K562 (cell line): ENCODE results near the gene ZCCHC24. TPM values are rescaled to one million over a fixed set of nuclear protein-coding genes. Genes with fewer than 3 reads are reported as not detected.

Experiments used
- BHLHE40 ChIP-seq: IDR thresholded peaks from 2 replicates; pipeline ENCODE4 v1.6.1; 2011; ENCODE audit warnings: low read length, improper control_type of control experiment
- BMI1 ChIP-seq: fragments of 150-350 bp; IDR thresholded peaks from 2 replicates; pipeline ENCODE4 v1.6.1; 2014; ENCODE audit warnings: low read length
- BRF1 ChIP-seq: IDR thresholded peaks from 3 replicates; pipeline ENCODE4 v1.6.1; 2011; ENCODE audit warnings: borderline replicate concordance, mild to moderate bottlenecking; ENCODE audit not compliant: insufficient read length; ENCODE audit errors: extremely low read depth
- C11orf30 ChIP-seq: fragments of 450-650 bp; IDR thresholded peaks from 2 replicates; pipeline ENCODE4 v1.6.1; 2016; ENCODE audit warnings: low read depth, mild to moderate bottlenecking
- CBFA2T2 ChIP-seq: fragments of 450-650 bp; conservative IDR thresholded peaks from 2 replicates; pipeline ENCODE4 v1.6.1; 2017; ENCODE audit warnings: mild to moderate bottlenecking
- CHD1 ChIP-seq: fragments of 200-600 bp; sonication (generic); IDR thresholded peaks from one replicate; pipeline ENCODE4 v1.6.1; 2012; ENCODE audit warnings: mild to moderate bottlenecking, moderate library complexity, low read length, inconsistent platforms
- DMBX1 ChIP-seq: fragments of 250-450 bp; sonication (Bioruptor Pico); IDR thresholded peaks from 2 replicates; pipeline ENCODE4 v1.8.0; 2022; ENCODE audit warnings: inconsistent platforms, mild to moderate bottlenecking, moderate library complexity, borderline replicate concordance
- HNRNPK ChIP-seq: fragments of 200-400 bp; formaldehyde crosslinking; IDR thresholded peaks from one replicate; pipeline ENCODE4 v1.6.1; 2018; ENCODE audit warnings: mild to moderate bottlenecking, low read depth, low read length; ENCODE audit not compliant: poor library complexity, severe bottlenecking
- ILF3 ChIP-seq: fragments of 450-650 bp; IDR thresholded peaks from 2 replicates; pipeline ENCODE4 v1.6.1; 2018; ENCODE audit warnings: antibody characterized with exemption, mild to moderate bottlenecking, moderate library complexity, borderline replicate concordance
- KAT2B ChIP-seq: IDR thresholded peaks from one replicate; pipeline ENCODE4 v1.6.1; 2012; ENCODE audit warnings: low read depth, mild to moderate bottlenecking, control low read depth, inconsistent platforms, low read length, moderate library complexity
- KLF13 ChIP-seq: fragments of 450-650 bp; IDR thresholded peaks from 2 replicates; pipeline ENCODE4 v1.6.1; 2016; ENCODE audit warnings: missing genetic modification characterization, low read depth, mild to moderate bottlenecking, missing compliant biosample characterization, moderate library complexity, borderline replicate concordance
- KLF16 ChIP-seq: IDR thresholded peaks from 2 replicates; pipeline ENCODE4 v1.6.1; 2016; ENCODE audit warnings: antibody characterized with exemption
- KLF6 ChIP-seq: fragments of 250-450 bp; sonication (Bioruptor Pico); IDR thresholded peaks from 2 replicates; pipeline ENCODE4 v1.4.0; 2020; ENCODE audit warnings: mild to moderate bottlenecking, moderate library complexity, borderline replicate concordance
- MTF1 ChIP-seq: fragments of 250-450 bp; sonication (Bioruptor Pico); IDR thresholded peaks from 2 replicates; pipeline ENCODE4 v1.9.0; 2021; ENCODE audit warnings: moderate library complexity, mild to moderate bottlenecking, inconsistent platforms, borderline replicate concordance
- NBN ChIP-seq: fragments of 450-650 bp; IDR thresholded peaks from 2 replicates; pipeline ENCODE4 v1.6.1; 2016; ENCODE audit warnings: low read depth, mild to moderate bottlenecking
- NELFE ChIP-seq: IDR thresholded peaks from 2 replicates; pipeline ENCODE4 v1.6.1; 2011; ENCODE audit warnings: mild to moderate bottlenecking; ENCODE audit not compliant: insufficient read depth, insufficient read length
- NUFIP1 ChIP-seq: fragments of 450-650 bp; IDR thresholded peaks from 2 replicates; pipeline ENCODE4 v1.6.1; 2018; ENCODE audit not compliant: partially characterized antibody
- SMAD2 ChIP-seq: fragments of 150-350 bp; IDR thresholded peaks from 2 replicates; pipeline ENCODE4 v1.6.1; 2014; ENCODE audit warnings: low read depth, mild to moderate bottlenecking, low read length
- SNIP1 ChIP-seq: fragments of 450-650 bp; IDR thresholded peaks from 2 replicates; pipeline ENCODE4 v1.7.1; 2017; ENCODE audit warnings: low read depth, mild to moderate bottlenecking
- TBP ChIP-seq: optimal IDR thresholded peaks from 2 replicates; pipeline ENCODE3; 2011; ENCODE audit warnings: low read depth, low read length, improper control_type of control experiment
- TRIM24 ChIP-seq, 2 experiments: fragments of 450-650 bp; IDR thresholded peaks; 2 replicates each; pipeline ENCODE4 v1.6.1; 2016
- U2AF1 ChIP-seq: fragments of 200-400 bp; formaldehyde crosslinking; optimal IDR thresholded peaks from 2 replicates; pipeline ENCODE3; 2017; ENCODE audit warnings: mild to moderate bottlenecking, low read depth, low read length, moderate library complexity
- XRCC5 ChIP-seq: fragments of 200-400 bp; formaldehyde crosslinking; IDR thresholded peaks from 2 replicates; pipeline ENCODE4 v1.6.1; 2017; ENCODE audit warnings: low read depth, mild to moderate bottlenecking, low read length
- ZBTB1 ChIP-seq: sonication (generic); formaldehyde crosslinking; IDR thresholded peaks from 2 replicates; pipeline ENCODE4 v1.8.1; 2023; ENCODE audit warnings: missing genetic modification reagents, low read depth, mild to moderate bottlenecking, borderline replicate concordance
- ZBTB7A ChIP-seq: IDR thresholded peaks from 2 replicates; pipeline ENCODE4 v1.6.1; 2011; ENCODE audit warnings: low read depth, mild to moderate bottlenecking, low read length, moderate library complexity, borderline replicate concordance; ENCODE audit not compliant: control insufficient read depth
- ZNF146 ChIP-seq: IDR thresholded peaks from one replicate; pipeline ENCODE4 v1.6.1; 2018; ENCODE audit warnings: missing compliant biosample characterization; ENCODE audit not compliant: unreplicated experiment
- ZNF695 ChIP-seq: fragments of 450-650 bp; formaldehyde crosslinking; IDR thresholded peaks from 2 replicates; pipeline ENCODE4 v1.4.0; 2020; ENCODE audit warnings: mild to moderate bottlenecking, moderate library complexity
- polyA plus RNA-seq, 8 experiments: library from polyadenylated mRNA; depleted of rRNA in 4 of 8; stranded (reverse) in 5 of 8; unstranded in 3 of 8; fragments of >200 nt; fragmentation: Nextera tagmentation in 2 of 8; fragmentation: Illumina TruSeq in 1 of 8; extraction: Ambion mirVana in 2 of 8; extraction: Trizol in 1 of 8; gene quantifications; 2 replicates each; pipeline versions ENCODE4 v1.2.1 to v1.2.3, GENCODE V29; 2011 to 2014; ENCODE audit warnings: inconsistent platforms in 1 of 8, missing spikeins in 1 of 8
- total RNA-seq, 7 experiments: library from RNA; depleted of rRNA in 6 of 7; stranded (reverse); fragments of >200 nt in 6 of 7; fragmentation: Illumina TruSeq in 2 of 7; extraction: Trizol in 2 of 7; gene quantifications; 2 replicates each; pipeline versions ENCODE4 v1.2.1 to v1.2.3, GENCODE V29; 2011 to 2021; ENCODE audit warnings: low replicate concordance in 1 of 7
- TF ChIP-seq, protein P1 (sequence below): sonication (generic); formaldehyde crosslinking; IDR thresholded peaks from 2 replicates; pipeline ENCODE4 v1.8.0; 2022; ENCODE audit warnings: mild to moderate bottlenecking, missing genetic modification reagents
- TF ChIP-seq, protein P2 (sequence below), 2 experiments: fragments of 250-450 bp in 1 of 2; fragments of 450-650 bp in 1 of 2; sonication (Bioruptor Pico) in 1 of 2; IDR thresholded peaks; 2 replicates each; pipeline versions ENCODE4 v1.6.1 to v1.8.0; 2016 to 2021; ENCODE audit warnings: mild to moderate bottlenecking in 2 of 2, moderate library complexity in 2 of 2, missing compliant biosample characterization in 1 of 2, missing genetic modification characterization in 1 of 2

Gene ZCCHC24
- total and polyA plus RNA-seq, 9 of the 15 experiments (the other 6 are each of a cell fraction or from before 2014, with no cell fraction given), result 0.84 to 11.0 (median 4.6) TPM

DNA sequence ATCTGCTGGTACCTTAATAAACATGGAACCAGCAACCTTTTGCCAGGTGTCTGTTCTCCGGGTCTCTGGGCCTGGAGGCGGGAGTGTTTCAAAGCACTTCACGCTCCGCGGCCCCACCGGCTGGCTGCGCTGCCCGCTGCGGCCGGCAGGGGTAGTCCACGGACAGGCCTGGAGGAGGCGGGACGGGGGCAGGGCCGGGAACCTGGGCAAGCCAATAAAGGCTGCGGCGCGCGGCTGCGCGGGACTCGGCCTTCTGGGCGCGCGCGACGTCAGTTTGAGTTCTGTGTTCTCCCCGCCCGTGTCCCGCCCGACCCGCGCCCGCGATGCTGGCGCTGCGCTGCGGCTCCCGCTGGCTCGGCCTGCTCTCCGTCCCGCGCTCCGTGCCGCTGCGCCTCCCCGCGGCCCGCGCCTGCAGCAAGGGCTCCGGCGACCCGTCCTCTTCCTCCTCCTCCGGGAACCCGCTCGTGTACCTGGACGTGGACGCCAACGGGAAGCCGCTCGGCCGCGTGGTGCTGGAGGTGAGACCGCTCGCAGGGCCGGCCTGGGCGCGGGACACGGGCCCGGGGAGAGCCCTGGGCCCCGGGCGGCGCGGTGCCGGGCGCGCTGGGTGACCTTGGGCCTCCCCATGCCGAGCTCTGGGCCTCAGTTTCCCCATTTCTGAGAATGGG, 98.1 kb downstream of the ZCCHC24 start, which contains the start of gene PPIF (continued):
- TF ChIP-seq, protein P1, sequence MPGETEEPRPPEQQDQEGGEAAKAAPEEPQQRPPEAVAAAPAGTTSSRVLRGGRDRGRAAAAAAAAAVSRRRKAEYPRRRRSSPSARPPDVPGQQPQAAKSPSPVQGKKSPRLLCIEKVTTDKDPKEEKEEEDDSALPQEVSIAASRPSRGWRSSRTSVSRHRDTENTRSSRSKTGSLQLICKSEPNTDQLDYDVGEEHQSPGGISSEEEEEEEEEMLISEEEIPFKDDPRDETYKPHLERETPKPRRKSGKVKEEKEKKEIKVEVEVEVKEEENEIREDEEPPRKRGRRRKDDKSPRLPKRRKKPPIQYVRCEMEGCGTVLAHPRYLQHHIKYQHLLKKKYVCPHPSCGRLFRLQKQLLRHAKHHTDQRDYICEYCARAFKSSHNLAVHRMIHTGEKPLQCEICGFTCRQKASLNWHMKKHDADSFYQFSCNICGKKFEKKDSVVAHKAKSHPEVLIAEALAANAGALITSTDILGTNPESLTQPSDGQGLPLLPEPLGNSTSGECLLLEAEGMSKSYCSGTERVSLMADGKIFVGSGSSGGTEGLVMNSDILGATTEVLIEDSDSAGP, result no peak
- TF ChIP-seq MTF1, result no peak
- TF ChIP-seq SNIP1, result no peak
- no peak for TF ChIP-seq ZNF695 (CRISPR knock-in tag)
- TF ChIP-seq TRIM24 (IDR thresholded peaks at IDR 0.05), result no peak
- peak; percentile 11; the same call in 1 of the 2 replicates for TF ChIP-seq ZBTB7A
- no peak for TF ChIP-seq DMBX1 (CRISPR knock-in tag)
- no peak for TF ChIP-seq CBFA2T2
- peak; percentile 76 for TF ChIP-seq CHD1
- no peak for TF ChIP-seq ZBTB1 (CRISPR knock-in tag)
- TF ChIP-seq KLF6 (CRISPR knock-in tag), result peak; percentile 46; the same call in 1 of the 2 replicates
- TF ChIP-seq KAT2B, result no peak
- TF ChIP-seq BRF1, result no peak
- TF ChIP-seq KLF16, result peak; percentile 64; the same call in 1 of the 2 replicates
- TF ChIP-seq HNRNPK, result peak; percentile 42
- TF ChIP-seq C11orf30, result no peak
- peak; percentile 98 for TF ChIP-seq TBP
- TF ChIP-seq ILF3, result no peak; the same call in 1 of the 2 replicates
- TF ChIP-seq XRCC5, result peak; percentile 91; the same call in 1 of the 2 replicates
- TF ChIP-seq ZNF146, result no peak
- TF ChIP-seq NELFE, result no peak
- peak; percentile 94 for TF ChIP-seq U2AF1
- TF ChIP-seq, protein P2, sequence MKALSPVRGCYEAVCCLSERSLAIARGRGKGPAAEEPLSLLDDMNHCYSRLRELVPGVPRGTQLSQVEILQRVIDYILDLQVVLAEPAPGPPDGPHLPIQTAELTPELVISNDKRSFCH (CRISPR knock-in tag; IDR thresholded peaks at IDR 0.05), result no peak
- TF ChIP-seq, protein P2 (tag; IDR thresholded peaks at IDR 0.05), result no peak; the same call in 1 of the 2 replicates
- TF ChIP-seq BMI1, result no peak
- TF ChIP-seq BHLHE40, result 0 out of 2 replicates have a peak, but pooled peaks have one; percentile 51
- no peak for TF ChIP-seq KLF13
- no peak for TF ChIP-seq SMAD2
- TF ChIP-seq NUFIP1, result no peak
- 0 out of 2 replicates have a peak, but pooled peaks have one; percentile 5 for TF ChIP-seq NBN
